ENCODE measurements around the gene ADAMTS1. TPM values are rescaled to one million over a fixed set of nuclear protein-coding genes. Genes with fewer than 3 reads are reported as not detected.

The ADAMTS1 gene
- total RNA-seq, 4 donors from 2014 or later = 23.7 to 43.8 (median 33.1) TPM

- no peak for TF ChIP-seq POLR2A (IDR thresholded peaks at IDR 0.05)
- TF ChIP-seq CTCF (IDR thresholded peaks at IDR 0.05 in 4 of 5, conservative IDR thresholded peaks at IDR 0.05 in 1 of 5) = no peak
- DNase-seq = no peak
- Histone ChIP-seq H3K27me3 (no peaks in the 10 kb centered on the region), H3K4me3 (no peak overlapping the region), H3K4me1 (no peaks in the 10 kb centered on the region), H3K9me3 (no peaks in the 10 kb centered on the region), H3K36me3 (no peaks in the 10 kb centered on the region), H3K27ac (no peak overlapping the region)
- in situ Hi-C loops (cut with MboI; ENCODE audit: low sequenced_read_pairs in 4 of 4) = loop anchor here (5.0 to 25.0 kb wide), 4 partner anchors 711 to 1486 kb away; no protein-coding TSS in a partner anchor
- intact Hi-C loops (cut with DNase I; ENCODE audit: low total_unique reads) = no loop called here
- no peak for ATAC-seq
Observed at GRCh38 chr21:26851109-26851944, 6.1 kb upstream of the ADAMTS1 start.

- TF ChIP-seq POLR2A (IDR thresholded peaks at IDR 0.05) (no peak), CTCF (IDR thresholded peaks at IDR 0.05 in 4 of 5, conservative IDR thresholded peaks at IDR 0.05 in 1 of 5) (peak; percentile 64 to 87 (median 67))
- Histone ChIP-seq H3K36me3 (no peaks in the 10 kb centered on the region), H3K4me1 (no peaks in the 10 kb centered on the region), H3K4me3 (peak overlapping the region in 3 of 4 donors; percentile 9 to 28 (median 15)), H3K27me3 (no peaks in the 10 kb centered on the region), H3K27ac (no peak overlapping the region), H3K9me3 (no peaks in the 10 kb centered on the region)
- no peak for DNase-seq
- intact Hi-C loops (cut with DNase I; ENCODE audit: low total_unique reads) (loop anchor here (1.0 kb wide), 2 partner anchors 716 to 851 kb away; no protein-coding TSS in a partner anchor), in situ Hi-C loops (cut with MboI; ENCODE audit: low sequenced_read_pairs in 4 of 4) (loop anchor here (5.0 to 25.0 kb wide), 4 partner anchors 712 to 1487 kb away; no protein-coding TSS in a partner anchor)
- no peak for ATAC-seq
Observed at GRCh38 chr21:26850116-26850643, 5.0 kb upstream of the ADAMTS1 start.

- DNase-seq (no peak), ATAC-seq (no peak)
- peak overlapping the region in 3 of 4 donors; percentile 9 to 28 (median 15) for H3K4me3 ChIP-seq
- intact Hi-C loops (cut with DNase I; ENCODE audit: low total_unique reads) (loop anchor here (1.0 to 5.0 kb wide), 4 partner anchors 717 to 1898 kb away; no protein-coding TSS in a partner anchor), in situ Hi-C loops (cut with MboI; ENCODE audit: low sequenced_read_pairs in 4 of 4) (loop anchor here (5.0 to 25.0 kb wide), 9 partner anchors 75 to 1895 kb away; no protein-coding TSS in a partner anchor)
- H3K27ac ChIP-seq = peak overlapping the region in 2 of 4 donors; percentile 10 to 37
- H3K36me3 ChIP-seq = no peaks in the 10 kb centered on the region
- no peak for TF ChIP-seq POLR2A (IDR thresholded peaks at IDR 0.05)
- peak; percentile 13 to 63 (median 47) for TF ChIP-seq CTCF (IDR thresholded peaks at IDR 0.05 in 4 of 5, conservative IDR thresholded peaks at IDR 0.05 in 1 of 5)
- no peaks in the 10 kb centered on the region for H3K27me3 ChIP-seq
- H3K4me1 ChIP-seq = no peaks in the 10 kb centered on the region
- no peaks in the 10 kb centered on the region for H3K9me3 ChIP-seq
Observed at GRCh38 chr21:26849428-26850115, 4.4 kb upstream of the ADAMTS1 start.

- H3K27me3 ChIP-seq = no peaks in the 10 kb centered on the region
- peak overlapping the region; percentile 88 to 96 (median 90) for H3K27ac ChIP-seq
- no peak for DNase-seq
- H3K9me3 ChIP-seq = no peaks in the 10 kb centered on the region
- TF ChIP-seq CTCF (IDR thresholded peaks at IDR 0.05 in 4 of 5, conservative IDR thresholded peaks at IDR 0.05 in 1 of 5) = no peak
- TF ChIP-seq POLR2A (IDR thresholded peaks at IDR 0.05) = no peak
- intact Hi-C loops (cut with DNase I; ENCODE audit: low total_unique reads) = loop anchor here (2.0 to 5.0 kb wide), 4 partner anchors 79 to 1899 kb away; no protein-coding TSS in a partner anchor
- H3K36me3 ChIP-seq = no peaks in the 10 kb centered on the region
- no peaks in the 10 kb centered on the region for H3K4me1 ChIP-seq
- no peak for ATAC-seq
- in situ Hi-C loops (cut with MboI; ENCODE audit: low sequenced_read_pairs in 4 of 4) = loop anchor here (5.0 to 25.0 kb wide), 5 partner anchors 73 to 1897 kb away; no protein-coding TSS in a partner anchor
- no peak overlapping the region for H3K4me3 ChIP-seq
Observed at GRCh38 chr21:26847921-26848320, 2.7 kb upstream of the ADAMTS1 start.
